Hepatocyte (in vitro differentiated cells): ENCODE measurements around the gene PCBP3.

ENCODE experiments used
- CTCF ChIP-seq: fragments of 200-600 bp; sonication (generic); IDR thresholded peaks from 2 replicates; pipeline ENCODE4 v1.5.1; 2016; ENCODE audit warnings: antibody characterized with exemption, mild to moderate bottlenecking; ENCODE audit not compliant: poor library complexity
- EZH2 ChIP-seq: fragments of 200-600 bp; sonication (generic); IDR thresholded peaks from 2 replicates; pipeline ENCODE4 v1.6.1; 2016; ENCODE audit warnings: antibody characterized with exemption, mild to moderate bottlenecking, borderline replicate concordance
- EZH2phosphoT487 ChIP-seq: fragments of 200-600 bp; sonication (generic); IDR thresholded peaks from one replicate; pipeline ENCODE4 v1.6.1; 2018; ENCODE audit warnings: antibody characterized with exemption, mild to moderate bottlenecking, low read depth, moderate library complexity; ENCODE audit not compliant: unreplicated experiment, severe bottlenecking

GRCh38 chr21:45698493-45699184, 55.1 kb downstream of the PCBP3 start:
- TF ChIP-seq EZH2 (no peak), CTCF (no peak), EZH2phosphoT487 (no peak)
